GM20000 (cell line): ENCODE measurements around the gene KIAA0319L.
A peak's percentile ranks its signal among the peaks of the same experiment; 100 is the strongest.
"Not testable (repeated sequence)": the region's sequence is repeated elsewhere in the genome, so short reads cannot be mapped to it uniquely, and the experiment has no call there.

ENCODE experiments used
- DNase-seq: peaks from one replicate; pipeline ENCODE4 v3.0.0; 2012; ENCODE audit warnings: low spot score
- TF ChIP-seq, protein P1 (sequence below): IDR thresholded peaks from 2 replicates; pipeline ENCODE4 v1.5.1; 2012; ENCODE audit warnings: mild to moderate bottlenecking, control low read depth; ENCODE audit errors: extremely low read depth, missing control alignments

KIAA0319L gene

DNA sequence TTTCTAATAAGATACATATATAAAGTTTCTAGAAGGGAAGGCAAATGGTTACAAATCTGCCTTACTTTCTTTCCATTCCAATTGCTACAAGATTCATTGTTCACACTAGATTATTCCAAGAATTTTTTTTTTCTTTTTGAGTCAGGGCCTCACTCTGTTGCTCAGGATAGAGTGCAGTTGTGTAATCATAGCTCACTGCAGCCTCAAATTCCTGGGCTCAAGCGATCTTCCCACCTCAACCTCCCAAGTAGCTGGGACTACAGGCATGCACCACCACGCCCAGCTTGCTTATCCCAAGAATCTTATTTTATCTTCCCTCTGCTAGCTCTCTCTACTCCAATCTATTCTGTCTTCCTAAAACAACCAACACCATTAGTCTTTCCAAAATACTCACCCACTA, 81.8 kb downstream of the KIAA0319L start:
- DNase-seq, result no peak
- TF ChIP-seq, protein P1, sequence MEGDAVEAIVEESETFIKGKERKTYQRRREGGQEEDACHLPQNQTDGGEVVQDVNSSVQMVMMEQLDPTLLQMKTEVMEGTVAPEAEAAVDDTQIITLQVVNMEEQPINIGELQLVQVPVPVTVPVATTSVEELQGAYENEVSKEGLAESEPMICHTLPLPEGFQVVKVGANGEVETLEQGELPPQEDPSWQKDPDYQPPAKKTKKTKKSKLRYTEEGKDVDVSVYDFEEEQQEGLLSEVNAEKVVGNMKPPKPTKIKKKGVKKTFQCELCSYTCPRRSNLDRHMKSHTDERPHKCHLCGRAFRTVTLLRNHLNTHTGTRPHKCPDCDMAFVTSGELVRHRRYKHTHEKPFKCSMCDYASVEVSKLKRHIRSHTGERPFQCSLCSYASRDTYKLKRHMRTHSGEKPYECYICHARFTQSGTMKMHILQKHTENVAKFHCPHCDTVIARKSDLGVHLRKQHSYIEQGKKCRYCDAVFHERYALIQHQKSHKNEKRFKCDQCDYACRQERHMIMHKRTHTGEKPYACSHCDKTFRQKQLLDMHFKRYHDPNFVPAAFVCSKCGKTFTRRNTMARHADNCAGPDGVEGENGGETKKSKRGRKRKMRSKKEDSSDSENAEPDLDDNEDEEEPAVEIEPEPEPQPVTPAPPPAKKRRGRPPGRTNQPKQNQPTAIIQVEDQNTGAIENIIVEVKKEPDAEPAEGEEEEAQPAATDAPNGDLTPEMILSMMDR, result no peak

DNA sequence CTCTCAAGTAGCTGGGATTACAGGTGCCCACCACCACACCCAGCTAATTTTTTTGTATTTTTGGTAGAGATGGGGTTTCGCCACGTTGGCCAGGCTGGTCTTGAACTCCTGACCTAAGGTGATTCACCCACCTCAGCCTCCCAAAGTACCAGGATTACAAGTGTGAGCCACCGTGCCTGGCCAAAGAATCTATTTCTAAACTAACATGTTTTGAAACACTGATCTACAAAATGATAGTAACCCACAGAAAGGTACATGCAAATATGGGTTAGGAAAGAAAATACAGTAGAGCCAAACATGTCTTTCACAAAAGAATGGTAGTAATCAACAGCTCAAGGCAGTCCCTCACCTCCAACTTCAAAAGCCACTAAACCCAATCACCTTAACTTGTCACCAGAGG, 84.0 kb downstream of the KIAA0319L start:
- DNase-seq, result not testable (repeated sequence)

DNA sequence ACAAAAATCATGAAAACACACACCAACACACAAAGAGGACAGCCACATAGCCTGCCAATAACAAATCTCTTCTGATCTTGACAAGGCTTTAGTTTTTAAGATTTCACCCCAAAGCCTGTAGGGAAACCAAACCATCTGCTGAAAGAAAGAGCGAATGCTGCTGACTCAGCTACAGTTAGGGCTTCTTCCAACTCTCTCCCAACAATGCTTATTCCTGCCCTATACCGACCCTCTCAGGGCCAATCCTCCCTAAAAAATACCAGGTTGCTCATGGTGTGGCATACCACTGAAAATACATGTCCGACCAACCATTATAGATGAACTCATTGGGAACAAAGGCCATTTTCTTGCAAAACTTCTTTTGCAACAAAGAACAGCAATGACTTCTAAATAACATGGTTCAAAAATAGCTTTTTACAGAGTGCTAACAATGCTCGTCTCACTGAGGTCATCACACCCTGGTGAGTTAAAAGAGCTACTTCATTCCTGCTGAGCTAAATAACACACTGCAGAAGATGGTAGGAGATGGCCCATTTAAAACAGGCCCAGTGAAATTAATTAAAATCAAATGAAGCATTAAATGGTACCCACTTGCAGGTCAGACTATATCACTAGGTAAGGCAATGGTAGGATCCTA, 86.1 kb downstream of the KIAA0319L start:
- DNase-seq, result no peak
- TF ChIP-seq, protein P1, result no peak

DNA sequence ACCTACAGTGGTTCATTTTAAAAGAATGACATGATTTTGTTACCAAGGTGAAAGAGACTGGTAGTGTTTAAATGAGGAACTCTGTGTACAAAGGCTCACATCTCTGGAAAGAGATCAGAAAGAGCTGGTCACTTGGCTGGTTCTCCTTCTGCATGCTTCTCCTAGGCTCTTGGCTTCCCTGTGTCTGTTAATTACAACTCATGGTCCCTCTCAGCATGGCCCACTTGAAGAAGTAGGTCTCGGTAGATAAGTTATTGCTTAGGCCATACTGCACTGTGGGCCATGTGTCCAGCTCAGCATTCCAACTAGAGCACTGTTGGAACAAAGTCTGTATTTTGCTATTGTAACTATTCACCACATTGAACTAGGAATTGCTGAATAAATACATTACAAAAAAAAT, 91.1 kb downstream of the KIAA0319L start:
- DNase-seq, result no peak
- TF ChIP-seq, protein P1, result no peak

DNA sequence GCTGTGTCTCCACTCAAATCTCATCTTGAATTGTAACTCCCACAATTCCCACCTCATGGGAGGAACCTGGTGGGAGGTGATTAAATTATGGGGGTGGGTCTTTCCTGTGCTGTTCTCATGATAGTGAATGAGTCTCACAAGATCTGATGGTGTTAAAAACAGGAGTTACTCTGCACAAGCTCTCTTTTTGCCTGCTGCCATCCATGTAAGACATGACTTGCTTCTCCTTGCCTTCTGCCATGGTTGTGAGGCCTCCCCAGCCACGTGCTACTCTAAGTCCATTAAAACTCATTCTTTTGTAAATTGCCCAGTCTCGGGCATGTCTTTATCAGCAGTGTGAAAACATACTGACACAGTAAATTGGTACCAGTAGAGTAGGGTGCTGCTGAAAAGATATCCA, 93.5 kb downstream of the KIAA0319L start:
- not testable (repeated sequence) for DNase-seq

DNA sequence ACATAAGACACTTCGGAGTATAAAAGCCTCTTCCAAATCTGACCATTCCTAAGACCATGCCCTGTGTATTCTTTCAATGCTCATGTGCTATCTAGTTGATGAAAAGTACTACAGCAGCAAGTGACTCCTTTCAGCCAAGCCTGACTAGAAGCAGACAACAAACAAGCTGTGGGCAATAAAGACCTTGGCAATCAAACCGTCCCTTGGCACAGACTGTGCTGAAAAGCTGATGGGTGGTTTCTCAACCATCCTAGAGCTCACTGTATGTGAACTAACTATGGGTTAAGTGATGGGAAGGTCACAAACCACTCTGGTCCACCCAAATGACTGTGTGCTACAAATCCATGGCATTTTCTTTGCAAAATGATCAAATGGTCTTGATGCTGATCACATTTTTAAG, 94.0 kb downstream of the KIAA0319L start:
- DNase-seq, result no peak
- TF ChIP-seq, protein P1, result no peak

DNA sequence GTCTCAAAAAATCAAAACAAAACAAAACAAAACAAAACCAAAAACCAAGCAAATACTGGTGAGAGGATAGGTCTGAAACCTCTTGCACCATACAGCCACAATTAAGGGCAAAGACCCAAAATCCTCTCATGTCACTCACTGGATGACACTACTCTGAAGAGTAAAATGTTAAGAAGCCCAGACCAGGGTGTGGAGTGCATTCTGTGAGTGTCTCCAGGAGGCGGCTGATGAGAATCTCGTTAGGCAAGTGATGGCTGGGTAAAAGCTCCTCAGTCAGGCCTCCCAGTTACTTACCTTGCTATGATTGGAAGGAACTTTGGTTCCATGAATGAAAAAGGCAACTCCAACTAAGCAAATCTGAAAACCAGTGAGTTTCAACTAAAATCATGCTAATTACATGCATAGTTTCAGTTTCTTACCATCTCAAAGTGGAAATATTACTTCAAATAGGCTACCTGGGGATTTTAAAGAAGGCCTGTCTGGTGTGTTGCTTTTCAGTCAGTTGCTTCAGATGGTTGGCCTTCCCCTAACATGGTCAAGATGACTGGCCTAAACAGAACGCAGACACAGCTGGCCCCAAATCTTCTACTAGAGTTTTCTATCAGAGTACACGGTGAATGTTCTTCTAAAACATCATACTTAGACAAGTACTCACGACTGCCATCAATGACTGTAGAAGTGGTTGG, 95.1 kb downstream of the KIAA0319L start:
- DNase-seq, result peak; percentile 48
- TF ChIP-seq, protein P1, result no peak

DNA sequence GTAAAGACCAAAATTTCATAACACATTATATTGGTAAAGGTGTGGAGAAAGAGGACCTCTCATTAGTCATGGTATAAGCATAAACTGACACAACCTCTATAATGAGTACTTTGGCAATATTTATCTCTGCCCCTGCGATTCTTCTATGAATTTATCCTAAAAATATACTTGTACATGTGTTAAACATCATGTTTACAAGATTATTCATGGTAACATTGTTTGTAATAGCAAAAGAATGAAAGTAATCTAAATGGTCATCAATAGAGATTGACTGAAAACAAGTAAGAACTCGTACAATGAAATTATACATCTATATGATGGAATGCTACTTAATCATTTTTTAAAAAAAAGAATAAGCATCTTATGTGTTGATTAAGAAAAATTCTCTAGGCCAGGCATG, 96.4 kb downstream of the KIAA0319L start:
- TF ChIP-seq, protein P1, result no peak
- DNase-seq, result no peak
